Loucy (cell line): ENCODE data around the gene BRD9.

Experiments used
- H2AFZ ChIP-seq: fragments of 200-600 bp; sonication (generic); 2 replicates; pipeline ENCODE4 v1.6.0; 2016; ENCODE audit warnings: antibody characterized with exemption, mild to moderate bottlenecking, low read length, moderate library complexity
- H3F3A ChIP-seq: fragments of 200-600 bp; 2 replicates; pipeline ENCODE4 v1.6.0; 2016; ENCODE audit warnings: antibody characterized with exemption, low read depth, mild to moderate bottlenecking
- H3K27me3 ChIP-seq: fragments of 200-600 bp; sonication (generic); 2 replicates; pipeline ENCODE4 v1.6.1; 2014; ENCODE audit warnings: low read length, mild to moderate bottlenecking; ENCODE audit not compliant: insufficient read depth, poor library complexity, severe bottlenecking
- H3K36me3 ChIP-seq: fragments of 200-600 bp; sonication (generic); 2 replicates; pipeline ENCODE4 v1.6.1; 2016; ENCODE audit warnings: low read length; ENCODE audit not compliant: insufficient read depth
- H3K4me1 ChIP-seq: fragments of 200-600 bp; sonication (generic); 2 replicates; pipeline ENCODE4 v1.5.1; 2014; ENCODE audit warnings: low read length, mild to moderate bottlenecking; ENCODE audit not compliant: insufficient read depth, poor library complexity, severe bottlenecking
- H3K4me2 ChIP-seq: fragments of 200-600 bp; sonication (generic); 2 replicates; pipeline ENCODE4 v1.6.0; 2014; ENCODE audit warnings: antibody characterized with exemption, low read length, low read depth, mild to moderate bottlenecking; ENCODE audit not compliant: poor library complexity, severe bottlenecking
- H3K4me3 ChIP-seq: fragments of 200-600 bp; sonication (generic); 2 replicates; pipeline ENCODE4 v1.5.1; 2014; ENCODE audit warnings: low read length, mild to moderate bottlenecking, mixed read lengths; ENCODE audit not compliant: poor library complexity, severe bottlenecking
- H3K79me2 ChIP-seq: fragments of 200-600 bp; sonication (generic); 2 replicates; pipeline ENCODE4 v1.6.1; 2014; ENCODE audit warnings: low read length; ENCODE audit not compliant: insufficient read depth
- H3K9ac ChIP-seq: fragments of 200-600 bp; sonication (generic); 2 replicates; pipeline ENCODE4 v1.6.0; 2014; ENCODE audit warnings: mild to moderate bottlenecking, low read depth, low read length, moderate library complexity; ENCODE audit not compliant: poor library complexity, severe bottlenecking
- H3K9me2 ChIP-seq: fragments of 200-600 bp; sonication (generic); replicated peaks from 2 replicates; pipeline ENCODE4 v1.6.1; 2016; ENCODE audit warnings: low read depth, low read length, mixed read lengths
- H3K9me3 ChIP-seq: fragments of 200-600 bp; sonication (generic); 2 replicates; pipeline ENCODE4 v1.6.1; 2014; ENCODE audit warnings: mild to moderate bottlenecking, antibody characterized with exemption, low read length, low read depth; ENCODE audit not compliant: insufficient read depth
- H4K20me1 ChIP-seq: fragments of 200-600 bp; sonication (generic); 2 replicates; pipeline ENCODE4 v1.6.0; 2014; ENCODE audit warnings: antibody characterized with exemption, low read length, mild to moderate bottlenecking; ENCODE audit not compliant: insufficient read depth, poor library complexity, severe bottlenecking
- EZH2phosphoT487 ChIP-seq: fragments of 200-600 bp; IDR thresholded peaks from 2 replicates; pipeline ENCODE4 v1.6.1; 2018; ENCODE audit warnings: antibody characterized with exemption, mild to moderate bottlenecking, moderate library complexity, borderline replicate concordance
- TF ChIP-seq, protein P1 (sequence below): fragments of 200-600 bp; sonication (generic); conservative IDR thresholded peaks from 2 replicates; pipeline ENCODE4 v1.5.1; 2014; ENCODE audit warnings: mild to moderate bottlenecking, antibody characterized with exemption, low read length

The BRD9 gene

DNA sequence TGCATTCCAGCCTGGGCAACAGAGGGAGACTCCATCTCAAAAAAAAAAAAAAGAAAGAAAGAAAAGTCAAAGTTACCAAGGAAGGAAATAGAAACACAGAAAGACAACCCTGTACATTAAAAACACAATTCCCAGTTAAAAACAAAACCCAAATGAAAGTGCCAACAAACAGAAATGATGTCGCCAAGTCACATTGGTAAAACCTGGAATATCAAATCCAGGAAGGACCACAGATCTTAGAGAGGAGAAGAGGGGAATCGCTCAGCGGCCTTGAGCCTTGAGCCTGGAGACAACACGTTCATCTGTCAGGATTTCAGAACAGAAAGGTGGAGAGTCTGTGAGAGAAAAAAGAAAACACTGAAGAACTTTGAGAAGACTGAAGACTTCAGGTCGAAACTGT, 40.6 kb downstream of the BRD9 start:
- H3K4me1 ChIP-seq, result no peaks in the 10 kb centered on the region
- H3K4me2 ChIP-seq, result no peak overlapping the region
- H4K20me1 ChIP-seq, result no peaks in the 10 kb centered on the region
- TF ChIP-seq, protein P1, sequence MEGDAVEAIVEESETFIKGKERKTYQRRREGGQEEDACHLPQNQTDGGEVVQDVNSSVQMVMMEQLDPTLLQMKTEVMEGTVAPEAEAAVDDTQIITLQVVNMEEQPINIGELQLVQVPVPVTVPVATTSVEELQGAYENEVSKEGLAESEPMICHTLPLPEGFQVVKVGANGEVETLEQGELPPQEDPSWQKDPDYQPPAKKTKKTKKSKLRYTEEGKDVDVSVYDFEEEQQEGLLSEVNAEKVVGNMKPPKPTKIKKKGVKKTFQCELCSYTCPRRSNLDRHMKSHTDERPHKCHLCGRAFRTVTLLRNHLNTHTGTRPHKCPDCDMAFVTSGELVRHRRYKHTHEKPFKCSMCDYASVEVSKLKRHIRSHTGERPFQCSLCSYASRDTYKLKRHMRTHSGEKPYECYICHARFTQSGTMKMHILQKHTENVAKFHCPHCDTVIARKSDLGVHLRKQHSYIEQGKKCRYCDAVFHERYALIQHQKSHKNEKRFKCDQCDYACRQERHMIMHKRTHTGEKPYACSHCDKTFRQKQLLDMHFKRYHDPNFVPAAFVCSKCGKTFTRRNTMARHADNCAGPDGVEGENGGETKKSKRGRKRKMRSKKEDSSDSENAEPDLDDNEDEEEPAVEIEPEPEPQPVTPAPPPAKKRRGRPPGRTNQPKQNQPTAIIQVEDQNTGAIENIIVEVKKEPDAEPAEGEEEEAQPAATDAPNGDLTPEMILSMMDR, result no peak
- no peak for TF ChIP-seq EZH2phosphoT487
- no peaks in the 10 kb centered on the region for H3K27me3 ChIP-seq
- H3K9ac ChIP-seq, result no peak overlapping the region
- no peak overlapping the region for H2AFZ ChIP-seq
- H3K9me3 ChIP-seq, result no peaks in the 10 kb centered on the region
- H3K36me3 ChIP-seq, result no peaks in the 10 kb centered on the region
- no peaks in the 10 kb centered on the region for H3K79me2 ChIP-seq
- no peaks in the 10 kb centered on the region for H3F3A ChIP-seq
- H3K4me3 ChIP-seq, result no peak overlapping the region
- no peaks in the 10 kb centered on the region for H3K9me2 ChIP-seq

DNA sequence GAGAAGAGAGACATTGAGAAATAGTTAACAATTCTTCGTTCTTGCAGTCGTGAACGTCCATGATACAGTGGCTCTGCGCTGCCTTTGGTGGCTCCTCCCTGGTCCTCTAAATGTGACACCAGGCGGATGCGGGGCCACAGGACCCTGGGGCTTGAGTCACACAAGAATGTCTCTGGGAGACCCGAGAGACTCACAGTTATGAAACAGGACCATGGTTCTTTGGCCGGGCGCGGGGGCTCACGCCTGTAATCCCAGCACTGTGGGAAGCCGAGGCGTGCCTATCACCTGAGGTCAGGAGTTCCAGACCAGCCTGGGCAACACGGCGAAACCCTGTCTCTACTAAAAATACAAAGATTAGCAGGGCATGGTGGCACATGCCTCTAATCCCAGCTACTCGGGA, 41.0 kb downstream of the BRD9 start:
- H3F3A ChIP-seq, result no peaks in the 10 kb centered on the region
- no peaks in the 10 kb centered on the region for H3K4me1 ChIP-seq
- no peak overlapping the region for H3K4me3 ChIP-seq
- H3K4me2 ChIP-seq, result no peak overlapping the region
- no peaks in the 10 kb centered on the region for H3K79me2 ChIP-seq
- no peak overlapping the region for H2AFZ ChIP-seq
- H3K36me3 ChIP-seq, result no peaks in the 10 kb centered on the region
- no peaks in the 10 kb centered on the region for H4K20me1 ChIP-seq
- H3K27me3 ChIP-seq, result no peaks in the 10 kb centered on the region
- H3K9ac ChIP-seq, result no peak overlapping the region
- H3K9me2 ChIP-seq, result no peaks in the 10 kb centered on the region
- no peaks in the 10 kb centered on the region for H3K9me3 ChIP-seq
- no peak for TF ChIP-seq EZH2phosphoT487
- TF ChIP-seq, protein P1, result no peak

DNA sequence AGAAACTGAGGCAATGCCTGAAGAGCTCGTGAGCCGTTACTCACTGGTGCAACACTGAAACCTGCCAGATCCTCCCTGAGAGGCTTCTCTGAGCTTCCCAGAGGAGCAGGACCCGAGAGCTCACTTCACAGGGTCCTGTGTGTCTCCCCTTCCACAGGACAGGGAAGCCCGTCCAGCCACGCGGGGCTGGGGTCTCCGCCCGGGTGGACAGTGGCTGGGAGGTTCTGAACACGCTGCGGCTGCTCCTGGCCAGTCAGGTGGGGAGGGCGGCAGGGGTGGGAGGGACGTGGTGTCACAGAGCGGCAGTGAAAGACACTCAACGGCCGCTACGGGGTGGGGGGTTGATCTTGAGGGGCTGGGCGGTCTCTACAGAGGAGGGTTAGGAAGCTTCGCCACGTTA, 41.5 kb downstream of the BRD9 start:
- Histone ChIP-seq H4K20me1 (no peaks in the 10 kb centered on the region), H3K4me2 (no peak overlapping the region), H3F3A (no peaks in the 10 kb centered on the region), H3K36me3 (no peaks in the 10 kb centered on the region), H3K9ac (no peak overlapping the region), H3K79me2 (no peaks in the 10 kb centered on the region), H3K9me2 (no peaks in the 10 kb centered on the region), H3K4me3 (no peak overlapping the region), H2AFZ (no peak overlapping the region), H3K4me1 (no peaks in the 10 kb centered on the region), H3K27me3 (no peaks in the 10 kb centered on the region), H3K9me3 (no peaks in the 10 kb centered on the region)
- TF ChIP-seq, protein P1, result no peak
- no peak for TF ChIP-seq EZH2phosphoT487
